Measurements from ENCODE around the gene TMEM174.

TMEM174 gene

DNA sequence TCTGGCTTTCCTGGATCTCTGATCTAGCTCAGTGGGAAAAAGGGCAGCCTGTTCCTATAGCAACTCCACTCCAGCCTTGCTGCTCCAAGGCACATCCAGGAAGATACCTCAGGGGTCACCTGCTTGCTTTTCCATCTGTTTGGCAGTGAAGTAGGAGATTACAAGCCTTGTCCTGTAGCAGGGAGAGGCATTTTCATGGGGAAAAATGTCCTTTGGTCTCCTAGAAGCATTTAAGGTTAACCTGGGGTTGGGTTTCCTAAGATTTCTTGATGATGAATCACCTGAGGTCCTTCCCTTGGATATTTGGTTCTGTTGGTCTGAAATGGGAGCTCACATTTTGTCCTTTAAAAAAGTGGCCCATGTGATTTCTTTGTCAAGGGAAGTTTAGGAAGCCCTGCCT, 1.5 kb upstream of the TMEM174 start:
- Histone ChIP-seq H3K4me1 (ENCODE audit: control insufficient read depth in 2 of 2, insufficient read depth in 1 of 2, low read depth in 1 of 2, low read length in 2 of 2) (no peaks in the 10 kb centered on the region), H3K14ac (ENCODE audit: low read length) (no peak overlapping the region), H2BK120ac (ENCODE audit: low read depth, low read length) (no peak overlapping the region), H3K27ac (replicated peaks; ENCODE audit: low read length) (no peak overlapping the region), H2BK15ac (ENCODE audit: low read length) (no peak overlapping the region), H2BK5ac (ENCODE audit: low read length) (no peak overlapping the region), H2BK12ac (ENCODE audit: low read length) (no peak overlapping the region), H3K18ac (ENCODE audit: low read length) (no peak overlapping the region), H3K36me3 (replicated peaks in 1 of 2; ENCODE audit: control insufficient read depth in 2 of 2, insufficient read depth in 2 of 2, low read length in 2 of 2) (no peaks in the 10 kb centered on the region), H3K9ac (ENCODE audit: low read depth, low read length, poor library complexity) (no peak overlapping the region), H3K4me2 (ENCODE audit: insufficient read depth, low read length, poor library complexity, severe bottlenecking) (no peak overlapping the region), H3K79me1 (ENCODE audit: low read depth, low read length) (no peaks in the 10 kb centered on the region), H2AFZ (ENCODE audit: low read length) (no peak overlapping the region), H3K4ac (ENCODE audit: low read length) (no peak overlapping the region), H4K8ac (ENCODE audit: low read depth, low read length) (no peak overlapping the region), H4K91ac (ENCODE audit: low read depth, low read length, poor library complexity) (no peak overlapping the region), H2AK5ac (ENCODE audit: low read depth, low read length) (no peak overlapping the region), H3K27me3 (ENCODE audit: control insufficient read depth in 3 of 3, insufficient read depth in 3 of 3, low read depth in 1 of 3, low read length in 3 of 3) (no peaks in the 10 kb centered on the region), H3K4me3 (ENCODE audit: low read length in 2 of 2) (no peak overlapping the region), H3K9me3 (replicated peaks in 1 of 2; ENCODE audit: control insufficient read depth in 2 of 2, insufficient read depth in 1 of 2, low read depth in 1 of 2, low read length in 2 of 2) (peaks cover 0 to 3% of the 10 kb centered on the region in 2 donors), H3K23ac (ENCODE audit: low read depth, low read length, poor library complexity) (no peak overlapping the region)
- DNase-seq (ENCODE audit: low spot score): no peak

DNA sequence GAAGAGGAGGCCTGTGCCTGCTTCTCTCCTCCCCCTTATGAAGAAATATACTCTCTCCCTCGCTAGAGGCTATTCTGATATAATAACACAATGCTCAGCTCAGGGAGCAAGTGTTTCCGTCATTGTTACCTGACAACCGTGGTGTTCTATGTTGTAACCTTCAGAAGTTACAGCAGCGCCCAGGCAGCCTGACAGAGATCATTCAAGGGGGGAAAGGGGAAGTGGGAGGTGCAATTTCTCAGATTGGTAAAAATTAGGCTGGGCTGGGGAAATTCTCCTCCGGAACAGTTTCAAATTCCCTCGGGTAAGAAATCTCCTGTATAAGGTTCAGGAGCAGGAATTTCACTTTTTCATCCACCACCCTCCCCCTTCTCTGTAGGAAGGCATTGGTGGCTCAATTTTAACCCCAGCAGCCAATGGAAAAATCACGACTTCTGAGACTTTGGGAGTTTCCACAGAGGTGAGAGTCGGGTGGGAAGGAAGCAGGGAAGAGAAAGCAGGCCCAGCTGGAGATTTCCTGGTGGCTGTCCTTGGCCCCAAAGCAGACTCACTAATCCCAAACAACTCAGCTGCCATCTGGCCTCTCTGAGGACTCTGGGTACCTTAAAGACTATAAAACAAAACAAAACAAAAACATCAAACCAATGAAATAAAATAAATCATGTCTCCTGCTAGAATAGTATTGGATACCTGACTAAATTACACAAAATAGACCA, 1.3 kb downstream of the TMEM174 start:
- H3K4me3 ChIP-seq (ENCODE audit: low read length in 2 of 2): no peak overlapping the region
- no peak overlapping the region for H3K9ac ChIP-seq (ENCODE audit: low read depth, low read length, poor library complexity)
- no peak overlapping the region for H3K23ac ChIP-seq (ENCODE audit: low read depth, low read length, poor library complexity)
- no peak overlapping the region for H3K18ac ChIP-seq (ENCODE audit: low read length)
- no peak overlapping the region for H2BK120ac ChIP-seq (ENCODE audit: low read depth, low read length)
- no peak overlapping the region for H2BK15ac ChIP-seq (ENCODE audit: low read length)
- no peak overlapping the region for H3K4me2 ChIP-seq (ENCODE audit: insufficient read depth, low read length, poor library complexity, severe bottlenecking)
- no peak overlapping the region for H3K14ac ChIP-seq (ENCODE audit: low read length)
- WGBS, 2 donors (ENCODE audit: extremely low coverage in 2 of 2, insufficient read length in 2 of 2, insufficient replicate concordance in 1 of 2): no CpG with 5 or more reads among the region's 8 CpGs
- no peak overlapping the region for H4K91ac ChIP-seq (ENCODE audit: low read depth, low read length, poor library complexity)
- no peak overlapping the region for H2AFZ ChIP-seq (ENCODE audit: low read length)
- no peaks in the 10 kb centered on the region for H3K4me1 ChIP-seq (ENCODE audit: control insufficient read depth in 2 of 2, insufficient read depth in 1 of 2, low read depth in 1 of 2, low read length in 2 of 2)
- H3K4ac ChIP-seq (ENCODE audit: low read length): no peak overlapping the region
- no peak overlapping the region for H4K8ac ChIP-seq (ENCODE audit: low read depth, low read length)
- H2AK5ac ChIP-seq (ENCODE audit: low read depth, low read length): no peak overlapping the region
- H2BK12ac ChIP-seq (ENCODE audit: low read length): no peak overlapping the region
- H3K9me3 ChIP-seq (replicated peaks in 1 of 2; ENCODE audit: control insufficient read depth in 2 of 2, insufficient read depth in 1 of 2, low read depth in 1 of 2, low read length in 2 of 2): peaks cover 0 to 3% of the 10 kb centered on the region in 2 donors
- H3K36me3 ChIP-seq (replicated peaks in 1 of 2; ENCODE audit: control insufficient read depth in 2 of 2, insufficient read depth in 2 of 2, low read length in 2 of 2): no peaks in the 10 kb centered on the region
- no peak for DNase-seq (ENCODE audit: low spot score)
- H3K27ac ChIP-seq (replicated peaks; ENCODE audit: low read length): no peak overlapping the region
- H3K27me3 ChIP-seq (ENCODE audit: control insufficient read depth in 3 of 3, insufficient read depth in 3 of 3, low read depth in 1 of 3, low read length in 3 of 3): no peaks in the 10 kb centered on the region
- H3K79me1 ChIP-seq (ENCODE audit: low read depth, low read length): no peaks in the 10 kb centered on the region
- no peak overlapping the region for H2BK5ac ChIP-seq (ENCODE audit: low read length)

GRCh38 chr5:73176250-73176649, 3.3 kb downstream of the TMEM174 start:
- H3K9ac ChIP-seq (ENCODE audit: low read depth, low read length, poor library complexity): no peak overlapping the region
- H3K4me2 ChIP-seq (ENCODE audit: insufficient read depth, low read length, poor library complexity, severe bottlenecking): no peak overlapping the region
- WGBS, 2 donors (ENCODE audit: extremely low coverage in 2 of 2, insufficient read length in 2 of 2, insufficient replicate concordance in 1 of 2): no CpG with 5 or more reads among the region's 2 CpGs
- H3K27ac ChIP-seq (replicated peaks; ENCODE audit: low read length): no peak overlapping the region
- H3K14ac ChIP-seq (ENCODE audit: low read length): no peak overlapping the region
- H4K8ac ChIP-seq (ENCODE audit: low read depth, low read length): no peak overlapping the region
- H2BK15ac ChIP-seq (ENCODE audit: low read length): no peak overlapping the region
- no peaks in the 10 kb centered on the region for H3K79me1 ChIP-seq (ENCODE audit: low read depth, low read length)
- H2BK12ac ChIP-seq (ENCODE audit: low read length): no peak overlapping the region
- H3K36me3 ChIP-seq (replicated peaks in 1 of 2; ENCODE audit: control insufficient read depth in 2 of 2, insufficient read depth in 2 of 2, low read length in 2 of 2): no peaks in the 10 kb centered on the region
- H2BK120ac ChIP-seq (ENCODE audit: low read depth, low read length): no peak overlapping the region
- H3K18ac ChIP-seq (ENCODE audit: low read length): no peak overlapping the region
- H4K91ac ChIP-seq (ENCODE audit: low read depth, low read length, poor library complexity): no peak overlapping the region
- H3K9me3 ChIP-seq (replicated peaks in 1 of 2; ENCODE audit: control insufficient read depth in 2 of 2, insufficient read depth in 1 of 2, low read depth in 1 of 2, low read length in 2 of 2): no peaks in the 10 kb centered on the region
- H2AK5ac ChIP-seq (ENCODE audit: low read depth, low read length): no peak overlapping the region
- H2BK5ac ChIP-seq (ENCODE audit: low read length): no peak overlapping the region
- H3K27me3 ChIP-seq (ENCODE audit: control insufficient read depth in 3 of 3, insufficient read depth in 3 of 3, low read depth in 1 of 3, low read length in 3 of 3): no peaks in the 10 kb centered on the region
- H3K4me3 ChIP-seq (ENCODE audit: low read length in 2 of 2): no peak overlapping the region
- no peak for DNase-seq (ENCODE audit: low spot score)
- no peaks in the 10 kb centered on the region for H3K4me1 ChIP-seq (ENCODE audit: control insufficient read depth in 2 of 2, insufficient read depth in 1 of 2, low read depth in 1 of 2, low read length in 2 of 2)
- H3K23ac ChIP-seq (ENCODE audit: low read depth, low read length, poor library complexity): no peak overlapping the region
- H2AFZ ChIP-seq (ENCODE audit: low read length): no peak overlapping the region
- H3K4ac ChIP-seq (ENCODE audit: low read length): no peak overlapping the region

GRCh38 chr5:73178265-73178664, 5.3 kb downstream of the TMEM174 start:
- Histone ChIP-seq H3K36me3 (replicated peaks in 1 of 2; ENCODE audit: control insufficient read depth in 2 of 2, insufficient read depth in 2 of 2, low read length in 2 of 2) (no peaks in the 10 kb centered on the region), H3K9me3 (replicated peaks in 1 of 2; ENCODE audit: control insufficient read depth in 2 of 2, insufficient read depth in 1 of 2, low read depth in 1 of 2, low read length in 2 of 2) (no peaks in the 10 kb centered on the region), H3K4me2 (ENCODE audit: insufficient read depth, low read length, poor library complexity, severe bottlenecking) (no peak overlapping the region), H3K14ac (ENCODE audit: low read length) (no peak overlapping the region), H3K23ac (ENCODE audit: low read depth, low read length, poor library complexity) (no peak overlapping the region), H3K27me3 (ENCODE audit: control insufficient read depth in 3 of 3, insufficient read depth in 3 of 3, low read depth in 1 of 3, low read length in 3 of 3) (no peaks in the 10 kb centered on the region), H3K4ac (ENCODE audit: low read length) (no peak overlapping the region), H2AFZ (ENCODE audit: low read length) (no peak overlapping the region), H2AK5ac (ENCODE audit: low read depth, low read length) (no peak overlapping the region), H3K27ac (replicated peaks; ENCODE audit: low read length) (no peak overlapping the region), H3K4me3 (ENCODE audit: low read length in 2 of 2) (no peak overlapping the region), H3K9ac (ENCODE audit: low read depth, low read length, poor library complexity) (no peak overlapping the region), H2BK5ac (ENCODE audit: low read length) (no peak overlapping the region), H4K8ac (ENCODE audit: low read depth, low read length) (no peak overlapping the region), H4K91ac (ENCODE audit: low read depth, low read length, poor library complexity) (no peak overlapping the region), H3K4me1 (ENCODE audit: control insufficient read depth in 2 of 2, insufficient read depth in 1 of 2, low read depth in 1 of 2, low read length in 2 of 2) (no peaks in the 10 kb centered on the region), H3K79me1 (ENCODE audit: low read depth, low read length) (no peaks in the 10 kb centered on the region), H2BK12ac (ENCODE audit: low read length) (no peak overlapping the region), H2BK15ac (ENCODE audit: low read length) (no peak overlapping the region), H3K18ac (ENCODE audit: low read length) (no peak overlapping the region), H2BK120ac (ENCODE audit: low read depth, low read length) (no peak overlapping the region)
- no CpG with 5 or more reads among the region's 5 CpGs for WGBS, 2 donors (ENCODE audit: extremely low coverage in 2 of 2, insufficient read length in 2 of 2, insufficient replicate concordance in 1 of 2)
- no peak for DNase-seq (ENCODE audit: low spot score)
